ENCODE data around the gene PSME1.
"Not testable (repeated sequence)": the region's sequence is repeated elsewhere in the genome, so short reads cannot be mapped to it uniquely, and the experiment has no call there.

PSME1 gene

DNA sequence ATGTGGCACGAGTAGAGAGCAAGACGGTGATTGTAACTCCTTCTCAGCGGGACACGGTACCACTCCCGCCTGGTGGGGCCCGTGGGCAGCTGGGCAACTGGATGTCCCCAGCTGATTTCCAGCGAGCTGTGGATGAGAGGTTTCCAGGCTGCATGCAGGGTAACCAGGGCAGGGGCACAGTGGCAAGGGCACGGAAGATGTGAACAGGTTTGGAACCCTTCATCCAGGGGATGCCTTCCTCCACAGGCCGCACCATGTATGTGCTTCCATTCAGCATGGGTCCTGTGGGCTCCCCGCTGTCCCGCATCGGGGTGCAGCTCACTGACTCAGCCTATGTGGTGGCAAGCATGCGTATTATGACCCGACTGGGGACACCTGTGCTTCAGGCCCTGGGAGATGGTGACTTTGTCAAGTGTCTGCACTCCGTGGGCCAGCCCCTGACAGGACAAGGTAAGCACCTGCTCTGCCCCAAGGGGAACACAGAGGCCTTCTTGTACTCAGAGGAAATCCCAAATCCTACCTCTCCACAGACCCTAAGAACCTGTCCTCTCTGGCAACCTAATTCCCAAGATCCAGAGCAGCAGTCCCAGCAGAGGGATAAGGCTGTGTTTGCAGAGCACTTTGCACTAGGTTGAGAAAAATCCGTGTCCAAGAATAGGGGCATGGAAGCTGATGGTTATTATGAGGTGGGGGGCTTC lies 37.6 kb upstream of the PSME1 start:
- TF ChIP-seq, protein P1, sequence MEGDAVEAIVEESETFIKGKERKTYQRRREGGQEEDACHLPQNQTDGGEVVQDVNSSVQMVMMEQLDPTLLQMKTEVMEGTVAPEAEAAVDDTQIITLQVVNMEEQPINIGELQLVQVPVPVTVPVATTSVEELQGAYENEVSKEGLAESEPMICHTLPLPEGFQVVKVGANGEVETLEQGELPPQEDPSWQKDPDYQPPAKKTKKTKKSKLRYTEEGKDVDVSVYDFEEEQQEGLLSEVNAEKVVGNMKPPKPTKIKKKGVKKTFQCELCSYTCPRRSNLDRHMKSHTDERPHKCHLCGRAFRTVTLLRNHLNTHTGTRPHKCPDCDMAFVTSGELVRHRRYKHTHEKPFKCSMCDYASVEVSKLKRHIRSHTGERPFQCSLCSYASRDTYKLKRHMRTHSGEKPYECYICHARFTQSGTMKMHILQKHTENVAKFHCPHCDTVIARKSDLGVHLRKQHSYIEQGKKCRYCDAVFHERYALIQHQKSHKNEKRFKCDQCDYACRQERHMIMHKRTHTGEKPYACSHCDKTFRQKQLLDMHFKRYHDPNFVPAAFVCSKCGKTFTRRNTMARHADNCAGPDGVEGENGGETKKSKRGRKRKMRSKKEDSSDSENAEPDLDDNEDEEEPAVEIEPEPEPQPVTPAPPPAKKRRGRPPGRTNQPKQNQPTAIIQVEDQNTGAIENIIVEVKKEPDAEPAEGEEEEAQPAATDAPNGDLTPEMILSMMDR (IDR thresholded peaks at IDR 0.05; ENCODE audit: insufficient read depth, low read depth, low read length, missing control alignments) = no peak
- DNase-seq (ENCODE audit: low read depth) = no peak
- H3K4me3 ChIP-seq (ENCODE audit: low read length) = no peak overlapping the region

DNA sequence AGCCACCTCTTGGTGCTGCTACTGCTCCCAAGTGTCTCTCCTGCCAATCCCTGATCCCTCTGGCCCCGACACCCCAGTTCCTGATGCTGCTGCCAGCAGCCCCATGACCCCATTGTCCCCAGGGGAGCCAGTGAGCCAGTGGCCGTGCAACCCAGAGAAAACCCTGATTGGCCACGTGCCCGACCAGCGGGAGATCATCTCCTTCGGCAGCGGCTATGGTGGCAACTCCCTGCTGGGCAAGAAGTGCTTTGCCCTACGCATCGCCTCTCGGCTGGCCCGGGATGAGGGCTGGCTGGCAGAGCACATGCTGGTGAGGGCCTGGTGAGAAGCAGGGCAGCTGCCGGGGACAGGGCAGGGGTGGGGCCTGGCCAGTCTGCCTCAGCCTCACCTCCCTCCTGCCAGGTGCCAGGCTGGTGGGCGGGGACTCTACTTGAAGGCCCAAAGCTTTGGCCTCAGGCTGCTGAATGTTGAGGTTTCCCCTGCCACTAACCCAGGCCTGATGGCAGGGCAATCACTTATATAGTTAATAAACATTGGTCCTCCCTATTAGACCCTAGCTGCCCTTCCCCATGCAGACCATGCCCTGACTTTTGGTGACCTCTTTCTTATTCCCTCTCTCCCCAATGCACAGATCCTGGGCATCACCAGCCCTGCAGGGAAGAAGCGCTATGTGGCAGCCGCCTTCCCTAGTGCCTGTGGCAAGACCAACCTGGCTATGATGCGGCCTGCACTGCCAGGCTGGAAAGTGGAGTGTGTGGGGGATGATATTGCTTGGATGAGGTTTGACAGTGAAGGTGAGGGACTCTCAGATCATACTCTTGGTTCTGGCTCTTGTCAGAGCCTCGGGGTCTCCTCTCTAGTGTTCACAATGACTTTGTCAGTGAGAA lies 36.8 kb upstream of the PSME1 start:
- DNase-seq (ENCODE audit: low read depth) = no peak
- H3K4me3 ChIP-seq (ENCODE audit: low read length) = no peak overlapping the region
- TF ChIP-seq, protein P1 (IDR thresholded peaks at IDR 0.05; ENCODE audit: insufficient read depth, low read depth, low read length, missing control alignments) = no peak

DNA sequence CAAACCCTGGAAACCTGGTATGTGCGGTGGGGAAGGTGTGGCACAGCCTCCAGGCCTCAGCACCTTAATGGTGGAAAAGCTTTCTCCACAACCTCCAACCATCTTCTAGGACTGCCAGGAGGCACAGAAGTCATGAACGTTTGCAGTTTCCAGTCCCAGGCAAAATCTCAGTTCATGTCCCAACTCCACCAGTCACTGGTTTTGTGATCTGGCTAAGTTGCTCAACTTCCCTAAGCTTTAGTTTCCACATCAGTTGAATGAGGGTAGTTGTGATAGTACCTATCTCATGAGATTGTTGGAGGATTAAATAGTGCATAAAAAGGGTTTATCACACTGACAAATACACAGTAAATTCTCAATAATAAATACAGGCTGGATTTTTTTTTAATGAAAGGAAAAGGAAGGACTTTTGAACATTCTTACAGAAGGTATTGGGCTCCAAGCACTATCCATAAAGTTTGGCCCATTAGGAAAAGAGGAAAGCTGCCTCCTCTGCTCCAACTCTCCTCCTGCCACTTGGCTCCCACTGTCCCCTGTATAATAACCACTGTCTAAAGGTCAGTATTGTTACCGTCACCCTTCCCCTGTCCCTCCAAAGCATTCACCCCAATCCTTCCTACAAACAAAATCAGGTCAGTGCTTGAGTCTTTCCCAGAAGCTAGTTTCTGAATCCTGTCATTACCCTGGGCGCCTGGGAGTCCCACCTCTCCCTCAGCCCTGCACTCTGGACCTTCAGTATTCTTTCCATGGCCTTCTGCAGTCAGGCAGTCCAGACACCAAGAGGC lies 35.6 kb upstream of the PSME1 start:
- TF ChIP-seq, protein P1 (IDR thresholded peaks at IDR 0.05; ENCODE audit: insufficient read depth, low read depth, low read length, missing control alignments) = no peak
- no peak overlapping the region for H3K4me3 ChIP-seq (ENCODE audit: low read length)
- no peak for DNase-seq (ENCODE audit: low read depth)

DNA sequence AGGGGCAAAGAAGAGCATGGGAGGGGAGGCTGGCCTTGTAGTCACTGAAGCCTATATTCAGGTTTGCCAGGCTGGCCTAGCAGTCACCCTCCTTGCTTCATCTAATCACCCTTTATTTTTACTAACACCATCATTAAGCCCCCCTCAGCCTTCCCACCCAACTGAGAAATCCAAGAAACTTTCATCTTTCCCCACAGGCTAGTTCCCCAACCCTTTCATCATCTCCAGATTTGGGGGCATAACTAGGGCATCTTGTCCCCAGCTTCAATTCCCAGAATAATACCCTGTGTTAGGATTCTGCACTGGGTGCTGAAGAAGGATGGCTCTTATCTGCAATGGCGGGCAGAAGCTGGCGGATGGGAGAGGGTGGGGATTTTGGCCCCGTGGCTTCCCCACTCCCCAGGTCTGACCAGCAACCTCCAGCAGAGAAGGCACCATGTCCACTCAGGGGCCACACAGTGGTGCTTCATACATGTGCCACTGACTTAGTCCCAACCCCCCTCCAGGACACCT lies 35.0 kb upstream of the PSME1 start:
- no peak overlapping the region for H3K4me3 ChIP-seq (ENCODE audit: low read length)
- no peak for DNase-seq (ENCODE audit: low read depth)

DNA sequence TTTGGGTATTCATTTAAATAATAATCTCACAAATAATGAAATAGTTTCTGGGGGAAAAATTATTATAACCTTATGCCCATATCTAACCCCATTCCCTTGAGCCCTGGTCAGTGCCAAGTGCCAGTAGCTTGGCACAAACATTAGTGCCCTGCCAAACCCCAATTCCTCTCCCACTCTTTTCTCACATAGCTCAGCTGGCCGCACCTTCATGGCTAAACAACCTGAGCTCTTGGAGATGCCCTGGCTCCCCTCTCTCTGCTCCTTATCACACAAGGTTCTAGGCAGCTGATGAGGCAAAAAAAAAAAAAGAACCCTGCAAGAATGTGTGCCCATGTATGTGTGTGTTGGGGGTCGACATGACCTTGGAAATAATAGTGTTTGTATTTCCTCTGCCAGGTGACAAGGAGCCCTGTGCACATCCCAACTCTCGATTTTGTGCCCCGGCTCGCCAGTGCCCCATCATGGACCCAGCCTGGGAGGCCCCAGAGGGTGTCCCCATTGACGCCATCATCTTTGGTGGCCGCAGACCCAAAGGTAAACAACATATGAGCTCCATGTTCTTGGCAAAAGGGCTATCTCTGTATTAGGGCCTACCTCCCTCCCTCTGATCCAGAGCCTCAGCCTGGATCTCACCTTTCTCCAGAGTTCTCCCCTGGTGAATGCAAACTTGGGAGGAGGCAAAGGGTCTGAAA lies 33.5 kb upstream of the PSME1 start:
- H3K4me3 ChIP-seq (ENCODE audit: low read length) = no peak overlapping the region
- TF ChIP-seq, protein P1 (IDR thresholded peaks at IDR 0.05; ENCODE audit: insufficient read depth, low read depth, low read length, missing control alignments) = no peak
- no peak for DNase-seq (ENCODE audit: low read depth)

More for the DNA sequence above, 35.0 kb upstream of the PSME1 start:
- TF ChIP-seq, protein P1 (IDR thresholded peaks at IDR 0.05; ENCODE audit: insufficient read depth, low read depth, low read length, missing control alignments) = no peak

DNA sequence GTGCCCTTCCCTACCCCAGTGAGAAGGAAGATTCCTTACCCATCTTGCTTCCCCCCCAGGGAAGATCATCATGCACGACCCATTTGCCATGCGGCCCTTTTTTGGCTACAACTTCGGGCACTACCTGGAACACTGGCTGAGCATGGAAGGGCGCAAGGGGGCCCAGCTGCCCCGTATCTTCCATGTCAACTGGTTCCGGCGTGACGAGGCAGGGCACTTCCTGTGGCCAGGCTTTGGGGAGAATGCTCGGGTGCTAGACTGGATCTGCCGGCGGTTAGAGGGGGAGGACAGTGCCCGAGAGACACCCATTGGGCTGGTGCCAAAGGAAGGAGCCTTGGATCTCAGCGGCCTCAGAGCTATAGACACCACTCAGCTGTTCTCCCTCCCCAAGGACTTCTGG lies 32.5 kb upstream of the PSME1 start:
- no peak overlapping the region for H3K4me3 ChIP-seq (ENCODE audit: low read length)
- no peak for DNase-seq (ENCODE audit: low read depth)
- TF ChIP-seq, protein P1 (IDR thresholded peaks at IDR 0.05; ENCODE audit: insufficient read depth, low read depth, low read length, missing control alignments) = no peak

DNA sequence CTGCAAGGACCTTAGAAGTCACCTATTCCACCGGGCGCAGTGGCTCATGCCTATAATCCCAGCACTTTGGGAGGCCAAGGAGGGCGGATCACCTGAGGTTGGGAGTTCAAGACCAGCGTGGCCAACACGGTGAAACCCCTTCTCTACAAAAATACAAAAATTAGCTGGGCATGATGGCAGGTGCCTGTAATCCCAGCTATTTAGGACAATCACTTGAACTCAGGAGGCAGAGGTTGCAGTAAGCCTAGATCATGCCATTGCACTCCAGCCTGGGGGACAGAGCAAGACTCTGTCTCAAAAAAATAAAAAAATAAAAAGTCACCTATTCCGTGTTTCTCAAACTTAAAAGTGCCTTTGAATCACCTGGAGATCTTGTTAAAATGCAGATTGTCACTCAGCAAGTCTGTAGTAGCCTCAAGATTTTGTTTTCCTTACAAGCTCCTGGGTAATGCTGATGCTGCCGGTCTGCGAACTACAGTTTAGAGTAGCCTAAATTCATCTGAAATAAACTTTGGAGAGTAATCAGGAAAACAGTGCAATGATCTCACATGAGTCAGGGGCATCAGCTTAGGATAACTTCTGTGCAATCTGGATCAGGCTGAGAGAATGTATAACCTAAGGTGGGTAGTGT lies 30.3 kb upstream of the PSME1 start:
- not testable (repeated sequence) for H3K4me3 ChIP-seq (ENCODE audit: low read length); DNase-seq (ENCODE audit: low read depth)
